OCI-M2 (cell line): ENCODE measurements around the gene GIPC3.

Source experiments
- DNase-seq: peaks from one replicate; lab custom pipeline; 2025; ENCODE audit not compliant: unreplicated experiment; lab: John Stamatoyannopoulos, UW

GIPC3 gene, protein sequence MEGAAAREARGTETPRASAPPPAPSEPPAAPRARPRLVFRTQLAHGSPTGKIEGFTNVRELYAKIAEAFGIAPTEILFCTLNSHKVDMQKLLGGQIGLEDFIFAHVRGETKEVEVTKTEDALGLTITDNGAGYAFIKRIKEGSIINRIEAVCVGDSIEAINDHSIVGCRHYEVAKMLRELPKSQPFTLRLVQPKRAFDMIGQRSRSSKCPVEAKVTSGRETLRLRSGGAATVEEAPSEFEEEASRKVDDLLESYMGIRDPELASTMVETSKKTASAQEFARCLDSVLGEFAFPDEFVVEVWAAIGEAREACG

DNA sequence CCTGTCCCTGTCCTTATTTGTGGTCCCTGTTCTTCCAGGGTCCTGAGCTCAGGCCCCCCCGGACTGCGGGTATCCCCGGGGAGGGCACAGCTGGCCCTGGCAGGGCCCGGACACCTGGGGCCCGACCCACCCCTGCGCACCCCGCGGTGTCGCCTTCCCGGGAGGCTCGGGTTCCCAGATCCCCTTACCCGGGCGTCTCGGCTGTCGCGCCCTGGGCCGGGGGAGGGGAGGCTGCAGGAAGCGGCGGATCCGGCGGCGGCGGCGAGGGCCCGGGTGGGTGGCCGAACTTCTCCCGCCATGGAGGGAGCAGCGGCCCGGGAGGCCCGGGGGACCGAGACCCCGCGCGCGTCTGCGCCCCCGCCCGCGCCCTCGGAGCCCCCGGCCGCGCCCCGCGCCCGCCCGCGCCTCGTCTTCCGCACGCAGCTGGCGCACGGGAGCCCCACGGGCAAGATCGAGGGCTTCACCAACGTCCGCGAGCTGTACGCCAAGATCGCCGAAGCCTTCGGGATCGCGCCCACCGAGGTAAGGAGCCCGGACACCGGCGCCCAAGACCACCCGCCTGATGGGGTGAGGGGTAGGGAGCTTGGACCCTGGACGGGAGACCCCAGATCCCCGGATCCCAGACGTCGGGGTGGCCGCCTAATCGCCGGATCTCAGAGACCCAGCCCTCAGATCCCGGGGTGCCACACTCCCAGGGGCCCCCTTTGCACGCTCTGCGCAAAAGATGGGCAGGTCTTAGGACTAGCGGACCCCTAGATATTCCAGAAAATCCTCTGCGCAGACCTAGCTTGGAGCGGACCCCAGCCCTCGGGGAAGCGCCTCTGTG, at the start of gene GIPC3:
Gene GIPC3, plus strand, starts transcription at position 178 of the 826 bp plus-strand sequence. Its CDS starts 120 bp downstream, at position 298.
- no peak for DNase-seq

DNA sequence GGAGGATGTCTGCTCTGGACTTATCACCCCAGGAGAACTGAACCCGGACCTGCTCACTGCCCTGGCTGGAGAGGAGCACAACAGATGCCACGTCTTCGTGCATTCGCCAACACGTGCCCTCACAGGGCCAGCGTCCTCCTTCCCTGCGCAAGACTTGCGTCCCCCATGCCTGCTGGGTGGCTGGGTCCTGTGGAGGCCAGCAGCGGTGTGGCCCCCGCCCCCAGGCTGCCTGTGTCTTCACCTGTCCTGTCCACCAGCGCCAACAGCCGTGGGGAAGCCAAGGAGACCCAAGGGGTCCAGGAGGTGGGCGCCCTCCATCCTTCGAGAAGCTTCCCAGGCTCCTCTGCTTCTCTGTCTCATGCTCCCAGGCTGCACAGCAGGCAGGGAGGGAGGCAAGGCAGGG, 49.7 kb upstream of the GIPC3 start:
- DNase-seq: no peak

DNA sequence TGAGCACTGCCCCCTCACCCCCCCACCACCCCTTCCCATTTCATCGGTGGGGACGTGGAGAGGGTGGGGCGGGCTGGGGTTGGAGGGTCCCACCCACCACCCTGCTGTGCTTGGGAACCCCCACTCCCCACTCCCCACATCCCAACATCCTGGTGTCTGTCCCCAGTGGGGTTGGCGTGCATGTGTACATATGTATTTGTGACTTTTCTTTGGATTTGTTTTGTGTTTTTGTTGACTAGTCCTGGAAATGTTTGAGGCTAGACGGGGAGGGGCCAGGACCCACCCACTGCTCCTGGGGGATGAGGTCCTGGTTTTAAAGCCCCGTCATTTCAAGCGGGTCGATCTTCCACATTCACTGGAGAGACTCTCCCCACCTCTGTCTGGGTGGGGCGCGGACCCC, 49.3 kb upstream of the GIPC3 start:
- no peak for DNase-seq

- DNase-seq: no peak
Measured at GRCh38 chr19:3536429-3537100, 48.7 kb upstream of the GIPC3 start.

GRCh38 chr19:3537101-3537437, 48.2 kb upstream of the GIPC3 start:
- no peak for DNase-seq

GRCh38 chr19:3537438-3538240, 47.6 kb upstream of the GIPC3 start:
- no peak for DNase-seq

DNA sequence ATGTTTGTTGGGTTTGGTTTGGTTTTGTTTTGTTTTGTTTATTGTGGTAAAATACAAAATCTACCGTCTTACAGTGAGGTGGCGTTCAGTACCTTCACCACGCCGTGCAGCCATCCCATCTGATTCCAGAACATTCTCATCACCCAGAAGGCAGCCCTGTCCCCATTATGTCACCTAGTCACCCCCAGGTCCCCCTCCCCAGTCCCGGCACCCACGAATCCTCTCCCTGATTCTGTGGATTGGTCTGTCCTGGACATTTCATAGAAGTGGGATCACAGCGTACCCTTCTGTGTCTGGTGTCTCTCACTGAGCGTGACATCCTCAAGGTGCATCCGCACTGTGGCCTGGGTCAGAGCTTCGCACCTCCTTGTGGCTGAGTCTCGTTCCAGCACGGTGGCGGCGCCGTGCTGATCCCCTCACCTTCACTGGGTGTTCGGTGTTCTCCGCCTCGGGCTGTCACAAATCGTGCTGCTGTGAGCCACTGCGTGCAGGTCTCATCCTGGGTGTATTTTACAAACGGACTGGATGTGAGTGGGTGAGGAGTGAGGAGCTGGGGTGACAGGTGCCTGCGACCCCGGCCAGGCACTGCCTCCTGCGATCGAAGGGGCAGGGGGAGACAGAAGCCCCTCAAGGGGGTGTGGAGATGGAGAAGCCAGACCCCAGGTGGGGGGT, 46.9 kb upstream of the GIPC3 start:
- no peak for DNase-seq

- no peak for DNase-seq
Measured at GRCh38 chr19:3538965-3539755, 46.1 kb upstream of the GIPC3 start, which contains the start of gene TEKTIP1. Gene TEKTIP1 (plus strand): TSS chr19:3539174. CDS start chr19:3539178, 4 bp downstream.

DNA sequence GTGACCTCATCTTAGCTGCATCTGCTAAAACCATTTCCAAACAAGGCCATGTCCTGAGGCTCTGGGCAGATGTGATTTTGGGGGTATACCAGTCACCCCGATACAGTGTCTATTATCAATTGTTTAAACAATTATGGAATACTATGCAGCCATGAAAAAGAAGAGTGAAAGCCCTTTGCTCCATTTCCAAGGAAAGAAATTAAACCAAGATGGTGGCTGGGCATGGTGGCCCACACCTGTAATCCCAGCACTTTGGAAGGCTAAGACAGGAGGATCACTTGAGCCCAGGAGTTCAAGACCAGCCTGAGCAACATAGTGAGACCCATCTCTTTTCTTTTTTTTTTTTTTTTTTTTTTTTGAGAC, 45.5 kb upstream of the GIPC3 start:
- DNase-seq: no peak

DNA sequence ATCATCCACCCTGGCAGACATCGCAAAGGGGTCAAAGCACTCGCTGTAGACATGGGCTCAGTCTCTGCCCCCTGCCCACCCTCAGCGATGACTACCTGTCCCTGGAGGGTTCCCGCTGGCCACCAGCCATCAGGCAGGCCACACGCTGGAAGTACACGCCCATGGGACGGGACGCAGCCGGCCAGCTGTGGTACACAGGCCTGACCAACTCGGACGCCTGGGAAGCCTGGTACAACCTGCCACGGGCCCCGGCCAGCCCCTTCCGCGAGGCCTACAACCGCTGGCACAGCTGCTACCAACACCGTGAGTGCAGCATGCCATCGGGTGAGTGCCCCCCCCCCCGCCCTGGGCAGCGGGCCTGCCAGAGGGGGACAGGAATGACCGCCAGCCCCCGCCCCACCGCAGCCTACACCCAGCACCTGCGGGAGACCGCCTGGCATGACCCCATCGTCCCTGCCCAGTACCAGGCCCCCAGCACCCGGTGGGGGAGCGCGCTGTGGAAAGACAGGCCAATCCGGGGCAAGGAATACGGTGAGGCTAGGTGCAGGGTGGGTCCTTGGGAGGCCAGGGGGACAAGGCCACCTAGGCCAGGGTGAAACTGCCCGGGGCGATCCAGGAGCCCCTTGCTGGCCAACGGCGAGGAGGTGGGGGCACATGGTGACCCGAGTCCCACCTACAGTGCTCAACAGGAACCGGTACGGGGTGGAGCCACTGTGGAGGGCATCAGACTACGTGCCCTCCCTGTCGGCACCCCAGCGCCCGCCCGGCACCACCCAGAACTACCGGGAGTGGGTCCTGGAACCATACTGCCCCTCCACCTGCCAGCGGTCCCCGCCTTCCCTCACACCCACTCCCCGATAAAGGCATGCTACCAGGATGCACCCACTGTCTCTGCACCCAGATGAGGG, 41.9 kb upstream of the GIPC3 start:
- no peak for DNase-seq

- DNase-seq: no peak
Measured at GRCh38 chr19:3544058-3544376, 41.3 kb upstream of the GIPC3 start.

DNA sequence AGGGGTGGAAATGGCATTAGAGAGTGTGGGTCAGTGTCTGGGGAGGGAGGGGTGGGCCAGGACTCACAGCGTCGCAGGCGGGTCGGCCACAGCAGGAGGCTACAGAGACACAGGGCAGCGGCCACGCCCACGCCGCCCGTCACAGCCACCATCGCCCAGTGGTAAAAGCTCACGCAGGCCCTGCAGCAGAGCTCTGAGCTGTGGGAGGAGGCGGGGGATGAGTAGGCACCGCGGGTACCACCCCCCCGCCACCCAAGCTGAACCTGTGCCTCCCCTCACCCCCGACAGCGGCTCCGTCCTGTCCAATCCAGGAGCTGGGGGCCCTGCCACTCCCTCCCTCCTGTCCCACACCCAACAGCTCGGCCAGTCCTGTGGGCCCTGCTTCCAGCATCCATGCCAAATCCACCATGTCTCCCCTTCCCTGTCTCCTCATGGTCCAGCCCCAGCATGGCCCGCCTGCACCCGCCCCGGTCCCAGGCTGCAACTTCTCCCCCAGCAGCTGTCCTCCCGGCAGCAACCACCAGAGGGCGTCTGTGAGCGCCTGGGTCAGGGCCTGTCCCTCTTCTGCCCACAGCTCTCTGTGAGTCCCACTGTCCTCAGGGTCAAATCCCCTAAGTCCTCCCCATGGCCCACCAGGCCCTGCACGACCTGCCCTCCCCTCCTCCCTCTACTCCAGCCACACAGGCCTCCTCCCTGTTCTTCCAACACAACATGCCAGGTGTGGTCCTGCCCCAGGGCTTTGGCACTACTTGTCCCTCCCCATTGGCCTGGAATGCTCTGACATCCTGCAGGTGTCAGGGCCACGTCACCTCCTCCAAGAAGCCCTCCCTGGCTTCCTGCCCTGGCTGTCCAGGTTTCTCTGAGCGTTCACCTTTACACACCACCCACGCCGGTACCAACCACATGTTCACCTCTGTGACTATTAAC, 40.3 kb upstream of the GIPC3 start:
- DNase-seq: no peak

DNA sequence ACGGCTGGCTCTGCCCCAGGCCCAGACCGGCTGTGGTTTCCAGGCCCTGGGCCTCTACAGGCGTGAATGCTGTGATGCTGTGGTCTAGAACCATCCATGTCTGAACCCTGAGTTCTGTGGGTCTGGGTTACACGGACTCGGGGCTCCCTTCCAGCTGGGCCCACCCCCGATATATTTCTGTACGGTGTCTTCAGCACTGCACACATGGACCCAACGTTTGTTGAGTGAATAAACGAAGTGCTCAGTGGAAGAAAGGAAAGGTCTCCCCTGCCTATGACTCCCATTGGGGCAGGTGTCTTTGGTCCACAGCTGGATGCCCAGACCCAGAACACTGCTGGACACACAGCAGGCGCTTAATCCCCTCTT, 39.6 kb upstream of the GIPC3 start:
- no peak for DNase-seq

GRCh38 chr19:3546119-3546518, 39.2 kb upstream of the GIPC3 start:
- no peak for DNase-seq

GRCh38 chr19:3547301-3547731, 38.0 kb upstream of the GIPC3 start:
- DNase-seq: no peak

- no peak for DNase-seq
Measured at GRCh38 chr19:3547767-3548282, 37.5 kb upstream of the GIPC3 start.

DNA sequence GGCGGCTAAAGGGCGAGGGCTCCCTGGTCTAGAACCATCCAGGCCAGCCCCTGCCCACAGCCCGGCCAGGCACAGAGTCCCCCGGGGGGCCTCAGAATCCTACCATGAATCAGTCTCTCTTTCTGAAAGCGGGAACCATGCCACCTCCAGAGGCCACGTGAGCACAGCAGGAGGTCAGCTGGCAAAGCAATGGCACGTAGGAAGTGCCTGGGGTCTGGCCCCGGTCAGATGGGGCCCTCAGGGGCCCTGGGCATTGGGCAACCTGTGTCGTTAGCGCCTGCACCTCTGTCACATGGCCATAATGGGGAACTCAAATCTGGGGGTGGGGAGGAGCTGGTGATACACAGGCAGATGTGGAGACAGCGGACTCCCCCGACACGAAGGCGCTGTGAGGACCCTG, 36.7 kb upstream of the GIPC3 start:
- DNase-seq: no peak

- no peak for DNase-seq
Measured at GRCh38 chr19:3549816-3550215, 35.5 kb upstream of the GIPC3 start.
